Adrenal gland (tissue), 12 donors: Measurements from ENCODE around the gene SV2C. TPM values are rescaled to one million over a fixed set of nuclear protein-coding genes. Genes with fewer than 3 reads are reported as not detected.
"Not testable (repeated sequence)": the region's sequence is repeated elsewhere in the genome, so short reads cannot be mapped to it uniquely, and the experiment has no call there.

ENCODE experiments used
- DNase-seq, 7 donors: peaks; one replicate each; pipeline ENCODE4 v3.0.0-alpha.2; 2019 to 2020
- H3K27ac ChIP-seq, 5 donors: fragments of 200-600 bp; sonication (generic) in 4 of 5; 1 replicate in 3 of 5; 2 replicates in 2 of 5; pipeline versions ENCODE4 v1.5.1 to v1.8.0; 2016 to 2020; ENCODE audit warnings: mild to moderate bottlenecking in 1 of 5
- H3K27me3 ChIP-seq: fragments of 200-600 bp; 2 replicates; pipeline ENCODE4 v1.8.0; 2021
- H3K36me3 ChIP-seq, 2 donors: fragments of 200-600 bp; replicated peaks in 1 of 2; 1 replicate in 1 of 2; 2 replicates in 1 of 2; pipeline versions ENCODE4 v1.5.1 to v1.8.0; 2018 to 2022
- H3K4me1 ChIP-seq, 2 donors: fragments of 200-600 bp; replicated peaks in 1 of 2; 1 replicate in 1 of 2; 2 replicates in 1 of 2; pipeline versions ENCODE4 v1.5.1 to v1.8.0; 2018 to 2021
- H3K4me3 ChIP-seq, 4 donors: fragments of 200-600 bp; sonication (generic) in 3 of 4; one replicate each; pipeline ENCODE4 v1.5.1; 2016 to 2018
- H3K9me3 ChIP-seq, 3 donors: fragments of 200-600 bp; sonication (generic) in 1 of 3; replicated peaks in 1 of 3; 1 replicate in 2 of 3; 2 replicates in 1 of 3; pipeline versions ENCODE4 v1.5.1 to v1.8.0; 2016 to 2021
- CTCF ChIP-seq, 6 experiments: fragments of 450-650 bp in 4 of 6; fragments of 200-600 bp in 2 of 6; sonication (generic) in 1 of 6; IDR thresholded peaks; 1 replicate in 5 of 6; 2 replicates in 1 of 6; pipeline versions ENCODE4 v1.5.1 to v1.8.0; 2016 to 2021; ENCODE audit warnings: antibody characterized with exemption in 6 of 6, mild to moderate bottlenecking in 2 of 6, moderate library complexity in 1 of 6
- POLR2A ChIP-seq, 2 donors: fragments of 450-650 bp; IDR thresholded peaks; one replicate each; pipeline ENCODE4 v1.6.1; 2017; ENCODE audit warnings: antibody characterized with exemption in 2 of 2, mild to moderate bottlenecking in 2 of 2, moderate library complexity in 1 of 2
- WGBS, 4 donors: extraction: QIAGEN DNeasy Blood & Tissue Kit in 2 of 4; methylation state at CpG; one replicate each; pipeline versions ENCODE4 v1.1.5 to v1.1.7; 2013 to 2017; 5-methylcytosine and 5-hydroxymethylcytosine counted together
- intact Hi-C, 2 donors: fragments of 100-400 bp; cut with DNase I; formaldehyde crosslinking; loops; one replicate each; pipeline versions ENCODE4 v1.14.1 to v1.15.0; 2022 to 2023
- polyA plus RNA-seq, 3 donors: library from polyadenylated mRNA; stranded (reverse); fragments of 200-250 nt in 2 of 3; fragments of 350-450 nt in 1 of 3; fragmentation: Illumina TruSeq in 1 of 3; extraction: RNeasy Lipid Tissue Mini Kit (QIAGEN cat#74804) in 1 of 3; gene quantifications; one replicate each; pipeline ENCODE4 v1.2.3, GENCODE V29; 2013 to 2014
- total RNA-seq, 9 donors: library from RNA; depleted of rRNA in 4 of 9; stranded (reverse); fragments of >200 nt in 4 of 9; fragments of 120-200 nt in 1 of 9; fragmentation: NEBNext Ultra II Directional in 1 of 9; extraction: Animal tissue kit (Norgen Biotek cat#: 25700) in 1 of 9; gene quantifications; one replicate each; pipeline versions ENCODE4 v1.1.0 to v1.2.4, GENCODE V29; 2013 to 2023
- donor health status: healthy with polysubstance abuse.
- donor health status: Bipolar disorder and iron deficiency.
- donor health status: DM: yes; HTN: yes; CAD: no.
- donor health status: DM: no; HTN: no; CAD: no.
- donor health status: DM: no; HTN: no; CAD: no.
- donor health status: DM: yes; HTN: yes; CAD: no.

Gene SV2C
- total and polyA plus RNA-seq, 12 donors = under 0.01 to 0.96 (median 0.19) TPM; not detected in 1

DNA sequence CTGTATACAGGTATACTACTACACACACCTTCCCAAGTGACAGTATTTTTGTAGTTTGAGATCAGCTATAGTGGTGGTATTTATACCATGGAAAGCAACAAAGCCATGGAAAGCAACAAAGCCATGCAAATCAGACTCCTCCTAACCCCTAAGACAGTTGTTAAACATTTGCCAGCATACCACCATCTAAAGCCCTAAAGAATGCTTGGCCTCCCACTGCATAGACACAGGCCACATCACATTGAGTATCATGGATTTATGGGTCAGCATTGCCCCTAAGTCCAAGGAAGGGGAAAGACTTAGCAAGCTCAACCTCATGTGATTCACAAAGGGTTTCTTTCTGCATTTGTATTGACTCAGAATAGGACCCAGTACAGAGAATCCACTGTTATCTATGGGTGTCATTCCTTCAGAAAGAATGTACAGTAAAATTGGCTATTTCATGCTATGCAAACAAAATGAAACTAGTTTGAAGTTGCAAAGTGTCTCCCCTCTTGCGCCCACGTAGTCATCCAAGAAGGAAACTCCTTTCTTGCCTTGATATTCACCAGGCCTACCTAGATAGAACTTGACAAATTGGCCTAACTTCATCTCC lies 249.5 kb downstream of the SV2C start:
- no peak overlapping the region for H3K27ac ChIP-seq
- no peak overlapping the region for H3K4me3 ChIP-seq
- no peaks in the 10 kb centered on the region for H3K4me1 ChIP-seq
- H3K27me3 ChIP-seq = no peaks in the 10 kb centered on the region
- TF ChIP-seq CTCF (IDR thresholded peaks at IDR 0.05) (no peak), POLR2A (IDR thresholded peaks at IDR 0.05) (no peak)
- H3K36me3 ChIP-seq = no peaks in the 10 kb centered on the region
- WGBS, 4 donors = 72 to 93% (median 84%) methylated on average over 2 of the region's 2 CpGs
- H3K9me3 ChIP-seq = no peaks in the 10 kb centered on the region
- intact Hi-C loops = loop anchor here in 1 of 2 donors (10.0 kb wide), 1 partner anchor 242 kb away; no protein-coding TSS in a partner anchor
- no peak for DNase-seq

DNA sequence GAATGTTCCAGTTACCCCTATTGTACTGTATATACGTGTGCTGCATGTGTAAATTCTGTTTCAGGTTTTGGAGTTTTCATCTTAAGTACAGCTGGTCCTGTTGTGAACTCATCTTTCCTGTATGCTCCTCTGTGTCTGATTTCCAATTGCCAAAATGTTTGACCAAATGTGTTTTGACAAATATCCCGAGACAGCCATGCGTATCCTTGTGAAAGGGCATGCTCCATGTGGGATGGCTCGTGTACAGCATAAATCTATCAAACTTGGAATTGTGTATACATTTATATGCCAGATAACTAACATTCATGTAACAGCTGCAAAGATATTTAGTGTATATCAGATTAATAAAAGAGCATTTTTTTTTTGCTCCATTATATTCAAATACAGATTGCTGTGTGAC lies 250.4 kb downstream of the SV2C start:
- no peaks in the 10 kb centered on the region for H3K36me3 ChIP-seq
- H3K4me1 ChIP-seq = no peaks in the 10 kb centered on the region
- intact Hi-C loops = loop anchor here in 1 of 2 donors (10.0 kb wide), 1 partner anchor 241 kb away; no protein-coding TSS in a partner anchor
- 73 to 78% (median 78%) methylated on average over 4 of the region's 4 CpGs for WGBS, 4 donors
- H3K27me3 ChIP-seq = no peaks in the 10 kb centered on the region
- no peaks in the 10 kb centered on the region for H3K9me3 ChIP-seq
- no peak overlapping the region for H3K4me3 ChIP-seq
- no peak overlapping the region for H3K27ac ChIP-seq
- DNase-seq = no peak
- TF ChIP-seq CTCF (IDR thresholded peaks at IDR 0.05) (no peak), POLR2A (IDR thresholded peaks at IDR 0.05) (no peak)

GRCh38 chr5:76334574-76334973 lies 251.4 kb downstream of the SV2C start:
- no peaks in the 10 kb centered on the region for H3K36me3 ChIP-seq
- intact Hi-C loops = loop anchor here in 1 of 2 donors (10.0 kb wide), 1 partner anchor 240 kb away; no protein-coding TSS in a partner anchor
- H3K4me3 ChIP-seq = no peak overlapping the region
- no peak overlapping the region for H3K27ac ChIP-seq
- TF ChIP-seq POLR2A (IDR thresholded peaks at IDR 0.05) (no peak), CTCF (IDR thresholded peaks at IDR 0.05) (no peak)
- no peaks in the 10 kb centered on the region for H3K9me3 ChIP-seq
- no peaks in the 10 kb centered on the region for H3K4me1 ChIP-seq
- no peak for DNase-seq
- no peaks in the 10 kb centered on the region for H3K27me3 ChIP-seq
- 87 to 95% (median 94%) methylated on average over 3 of the region's 3 CpGs for WGBS, 4 donors

GRCh38 chr5:76335451-76335850 lies 252.3 kb downstream of the SV2C start:
- H3K36me3 ChIP-seq, H3K27ac ChIP-seq, H3K4me3 ChIP-seq, H3K27me3 ChIP-seq, H3K9me3 ChIP-seq, H3K4me1 ChIP-seq, DNase-seq: not testable (repeated sequence)
- intact Hi-C loops = loop anchor here in 1 of 2 donors (10.0 kb wide), 1 partner anchor 239 kb away; no protein-coding TSS in a partner anchor
- 82 to 100% (median 88%) methylated on average over 2 of the region's 5 CpGs for WGBS, 4 donors

GRCh38 chr5:76336253-76336809 lies 253.1 kb downstream of the SV2C start:
- H3K4me3 ChIP-seq, H3K9me3 ChIP-seq, H3K27ac ChIP-seq, DNase-seq, H3K27me3 ChIP-seq, H3K36me3 ChIP-seq, H3K4me1 ChIP-seq: not testable (repeated sequence)
- intact Hi-C loops = loop anchor here in 1 of 2 donors (10.0 kb wide), 1 partner anchor 238 kb away; no protein-coding TSS in a partner anchor
- WGBS, 4 donors = 94 to 100% (median 98%) methylated on average over 3 to 33 of the region's 33 CpGs
